ENCODE data around the gene ARID5A. TPM values are rescaled to one million over a fixed set of nuclear protein-coding genes. Genes with fewer than 3 reads are reported as not detected.

ARID5A gene
- total and polyA plus RNA-seq, 2 experiments from 2014 or later: 5.5 to 7.7 TPM

GRCh38 chr2:96568094-96568493 lies 31.5 kb downstream of the ARID5A start:
- Histone ChIP-seq H3F3A (replicated peaks; ENCODE audit: low read depth) (no peaks in the 10 kb centered on the region), H2AFZ (no peak overlapping the region), H3K9me2 (ENCODE audit: insufficient read depth) (peaks cover 8% of the 10 kb centered on the region), H3K79me2 (replicated peaks; ENCODE audit: insufficient read depth) (no peaks in the 10 kb centered on the region), H3K4me1 (ENCODE audit: insufficient read depth) (no peaks in the 10 kb centered on the region), H3K4me3 (no peak overlapping the region), H3K36me3 (ENCODE audit: insufficient read depth) (no peaks in the 10 kb centered on the region), H4K20me1 (replicated peaks; ENCODE audit: insufficient read depth) (no peaks in the 10 kb centered on the region), H3K27me3 (ENCODE audit: insufficient read depth) (no peaks in the 10 kb centered on the region), H3K27ac (ENCODE audit: low read depth) (no peak overlapping the region; the same call in 1 of the 2 replicates), H3K4me2 (no peak overlapping the region)
- no peaks in the 10 kb centered on the region for H3K36me3 Mint-ChIP-seq (ENCODE audit: low read depth)
- H3K4me3 Mint-ChIP-seq: no peak overlapping the region
- TF ChIP-seq, protein P1, sequence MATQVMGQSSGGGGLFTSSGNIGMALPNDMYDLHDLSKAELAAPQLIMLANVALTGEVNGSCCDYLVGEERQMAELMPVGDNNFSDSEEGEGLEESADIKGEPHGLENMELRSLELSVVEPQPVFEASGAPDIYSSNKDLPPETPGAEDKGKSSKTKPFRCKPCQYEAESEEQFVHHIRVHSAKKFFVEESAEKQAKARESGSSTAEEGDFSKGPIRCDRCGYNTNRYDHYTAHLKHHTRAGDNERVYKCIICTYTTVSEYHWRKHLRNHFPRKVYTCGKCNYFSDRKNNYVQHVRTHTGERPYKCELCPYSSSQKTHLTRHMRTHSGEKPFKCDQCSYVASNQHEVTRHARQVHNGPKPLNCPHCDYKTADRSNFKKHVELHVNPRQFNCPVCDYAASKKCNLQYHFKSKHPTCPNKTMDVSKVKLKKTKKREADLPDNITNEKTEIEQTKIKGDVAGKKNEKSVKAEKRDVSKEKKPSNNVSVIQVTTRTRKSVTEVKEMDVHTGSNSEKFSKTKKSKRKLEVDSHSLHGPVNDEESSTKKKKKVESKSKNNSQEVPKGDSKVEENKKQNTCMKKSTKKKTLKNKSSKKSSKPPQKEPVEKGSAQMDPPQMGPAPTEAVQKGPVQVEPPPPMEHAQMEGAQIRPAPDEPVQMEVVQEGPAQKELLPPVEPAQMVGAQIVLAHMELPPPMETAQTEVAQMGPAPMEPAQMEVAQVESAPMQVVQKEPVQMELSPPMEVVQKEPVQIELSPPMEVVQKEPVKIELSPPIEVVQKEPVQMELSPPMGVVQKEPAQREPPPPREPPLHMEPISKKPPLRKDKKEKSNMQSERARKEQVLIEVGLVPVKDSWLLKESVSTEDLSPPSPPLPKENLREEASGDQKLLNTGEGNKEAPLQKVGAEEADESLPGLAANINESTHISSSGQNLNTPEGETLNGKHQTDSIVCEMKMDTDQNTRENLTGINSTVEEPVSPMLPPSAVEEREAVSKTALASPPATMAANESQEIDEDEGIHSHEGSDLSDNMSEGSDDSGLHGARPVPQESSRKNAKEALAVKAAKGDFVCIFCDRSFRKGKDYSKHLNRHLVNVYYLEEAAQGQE (IDR thresholded peaks at IDR 0.05; ENCODE audit: unreplicated experiment): no peak
- TF ChIP-seq, protein P2, sequence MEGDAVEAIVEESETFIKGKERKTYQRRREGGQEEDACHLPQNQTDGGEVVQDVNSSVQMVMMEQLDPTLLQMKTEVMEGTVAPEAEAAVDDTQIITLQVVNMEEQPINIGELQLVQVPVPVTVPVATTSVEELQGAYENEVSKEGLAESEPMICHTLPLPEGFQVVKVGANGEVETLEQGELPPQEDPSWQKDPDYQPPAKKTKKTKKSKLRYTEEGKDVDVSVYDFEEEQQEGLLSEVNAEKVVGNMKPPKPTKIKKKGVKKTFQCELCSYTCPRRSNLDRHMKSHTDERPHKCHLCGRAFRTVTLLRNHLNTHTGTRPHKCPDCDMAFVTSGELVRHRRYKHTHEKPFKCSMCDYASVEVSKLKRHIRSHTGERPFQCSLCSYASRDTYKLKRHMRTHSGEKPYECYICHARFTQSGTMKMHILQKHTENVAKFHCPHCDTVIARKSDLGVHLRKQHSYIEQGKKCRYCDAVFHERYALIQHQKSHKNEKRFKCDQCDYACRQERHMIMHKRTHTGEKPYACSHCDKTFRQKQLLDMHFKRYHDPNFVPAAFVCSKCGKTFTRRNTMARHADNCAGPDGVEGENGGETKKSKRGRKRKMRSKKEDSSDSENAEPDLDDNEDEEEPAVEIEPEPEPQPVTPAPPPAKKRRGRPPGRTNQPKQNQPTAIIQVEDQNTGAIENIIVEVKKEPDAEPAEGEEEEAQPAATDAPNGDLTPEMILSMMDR (conservative IDR thresholded peaks at IDR 0.05; ENCODE audit: low read depth in 2 of 2): no peak
- TF ChIP-seq ZNF331 (CRISPR knock-in tag; IDR thresholded peaks at IDR 0.05; ENCODE audit: low read depth) (no peak), CREB1 (CRISPR knock-in tag; IDR thresholded peaks at IDR 0.05; ENCODE audit: low read depth) (no peak), EZH2 (IDR thresholded peaks at IDR 0.05; ENCODE audit: low read depth, unreplicated experiment) (no peak), JUNB (IDR thresholded peaks at IDR 0.05; ENCODE audit: unreplicated experiment) (no peak), POLR2AphosphoS5 (IDR thresholded peaks at IDR 0.05; ENCODE audit: low read depth) (no peak), NANOG (IDR thresholded peaks at IDR 0.05; ENCODE audit: borderline replicate concordance) (no peak), ETS1 (IDR thresholded peaks at IDR 0.05) (no peak), ZNF114 (CRISPR knock-in tag; IDR thresholded peaks at IDR 0.05) (no peak), STAT1 (IDR thresholded peaks at IDR 0.05; ENCODE audit: unreplicated experiment) (no peak), EZH2phosphoT487 (IDR thresholded peaks at IDR 0.05; ENCODE audit: unreplicated experiment) (no peak)
- TF ChIP-seq, protein P3, sequence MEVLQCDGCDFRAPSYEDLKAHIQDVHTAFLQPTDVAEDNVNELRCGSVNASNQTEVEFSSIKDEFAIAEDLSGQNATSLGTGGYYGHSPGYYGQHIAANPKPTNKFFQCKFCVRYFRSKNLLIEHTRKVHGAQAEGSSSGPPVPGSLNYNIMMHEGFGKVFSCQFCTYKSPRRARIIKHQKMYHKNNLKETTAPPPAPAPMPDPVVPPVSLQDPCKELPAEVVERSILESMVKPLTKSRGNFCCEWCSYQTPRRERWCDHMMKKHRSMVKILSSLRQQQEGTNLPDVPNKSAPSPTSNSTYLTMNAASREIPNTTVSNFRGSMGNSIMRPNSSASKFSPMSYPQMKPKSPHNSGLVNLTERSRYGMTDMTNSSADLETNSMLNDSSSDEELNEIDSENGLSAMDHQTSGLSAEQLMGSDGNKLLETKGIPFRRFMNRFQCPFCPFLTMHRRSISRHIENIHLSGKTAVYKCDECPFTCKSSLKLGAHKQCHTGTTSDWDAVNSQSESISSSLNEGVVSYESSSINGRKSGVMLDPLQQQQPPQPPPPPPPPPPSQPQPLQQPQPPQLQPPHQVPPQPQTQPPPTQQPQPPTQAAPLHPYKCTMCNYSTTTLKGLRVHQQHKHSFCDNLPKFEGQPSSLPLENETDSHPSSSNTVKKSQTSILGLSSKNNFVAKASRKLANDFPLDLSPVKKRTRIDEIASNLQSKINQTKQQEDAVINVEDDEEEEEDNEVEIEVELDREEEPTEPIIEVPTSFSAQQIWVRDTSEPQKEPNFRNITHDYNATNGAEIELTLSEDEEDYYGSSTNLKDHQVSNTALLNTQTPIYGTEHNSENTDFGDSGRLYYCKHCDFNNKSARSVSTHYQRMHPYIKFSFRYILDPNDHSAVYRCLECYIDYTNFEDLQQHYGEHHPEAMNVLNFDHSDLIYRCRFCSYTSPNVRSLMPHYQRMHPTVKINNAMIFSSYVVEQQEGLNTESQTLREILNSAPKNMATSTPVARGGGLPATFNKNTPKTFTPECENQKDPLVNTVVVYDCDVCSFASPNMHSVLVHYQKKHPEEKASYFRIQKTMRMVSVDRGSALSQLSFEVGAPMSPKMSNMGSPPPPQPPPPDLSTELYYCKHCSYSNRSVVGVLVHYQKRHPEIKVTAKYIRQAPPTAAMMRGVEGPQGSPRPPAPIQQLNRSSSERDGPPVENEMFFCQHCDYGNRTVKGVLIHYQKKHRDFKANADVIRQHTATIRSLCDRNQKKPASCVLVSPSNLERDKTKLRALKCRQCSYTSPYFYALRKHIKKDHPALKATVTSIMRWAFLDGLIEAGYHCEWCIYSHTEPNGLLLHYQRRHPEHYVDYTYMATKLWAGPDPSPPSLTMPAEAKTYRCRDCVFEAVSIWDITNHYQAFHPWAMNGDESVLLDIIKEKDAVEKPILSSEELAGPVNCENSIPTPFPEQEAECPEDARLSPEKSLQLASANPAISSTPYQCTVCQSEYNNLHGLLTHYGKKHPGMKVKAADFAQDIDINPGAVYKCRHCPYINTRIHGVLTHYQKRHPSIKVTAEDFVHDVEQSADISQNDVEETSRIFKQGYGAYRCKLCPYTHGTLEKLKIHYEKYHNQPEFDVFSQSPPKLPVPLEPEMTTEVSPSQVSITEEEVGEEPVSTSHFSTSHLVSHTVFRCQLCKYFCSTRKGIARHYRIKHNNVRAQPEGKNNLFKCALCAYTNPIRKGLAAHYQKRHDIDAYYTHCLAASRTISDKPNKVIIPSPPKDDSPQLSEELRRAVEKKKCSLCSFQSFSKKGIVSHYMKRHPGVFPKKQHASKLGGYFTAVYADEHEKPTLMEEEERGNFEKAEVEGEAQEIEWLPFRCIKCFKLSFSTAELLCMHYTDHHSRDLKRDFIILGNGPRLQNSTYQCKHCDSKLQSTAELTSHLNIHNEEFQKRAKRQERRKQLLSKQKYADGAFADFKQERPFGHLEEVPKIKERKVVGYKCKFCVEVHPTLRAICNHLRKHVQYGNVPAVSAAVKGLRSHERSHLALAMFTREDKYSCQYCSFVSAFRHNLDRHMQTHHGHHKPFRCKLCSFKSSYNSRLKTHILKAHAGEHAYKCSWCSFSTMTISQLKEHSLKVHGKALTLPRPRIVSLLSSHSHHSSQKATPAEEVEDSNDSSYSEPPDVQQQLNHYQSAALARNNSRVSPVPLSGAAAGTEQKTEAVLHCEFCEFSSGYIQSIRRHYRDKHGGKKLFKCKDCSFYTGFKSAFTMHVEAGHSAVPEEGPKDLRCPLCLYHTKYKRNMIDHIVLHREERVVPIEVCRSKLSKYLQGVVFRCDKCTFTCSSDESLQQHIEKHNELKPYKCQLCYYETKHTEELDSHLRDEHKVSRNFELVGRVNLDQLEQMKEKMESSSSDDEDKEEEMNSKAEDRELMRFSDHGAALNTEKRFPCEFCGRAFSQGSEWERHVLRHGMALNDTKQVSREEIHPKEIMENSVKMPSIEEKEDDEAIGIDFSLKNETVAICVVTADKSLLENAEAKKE (CRISPR knock-in tag; IDR thresholded peaks at IDR 0.05): no peak
- peaks cover 3% of the 10 kb centered on the region for H3K27me3 Mint-ChIP-seq (ENCODE audit: insufficient read depth, low read depth, poor library complexity)
- H3K9me3 Mint-ChIP-seq: no peaks in the 10 kb centered on the region
- peaks cover 8% of the 10 kb centered on the region for H3K4me1 Mint-ChIP-seq
- ATAC-seq: no peak
- no peak for DNase-seq (ENCODE audit: low spot score)
- H3K27ac Mint-ChIP-seq: no peak overlapping the region
